Measurements from ENCODE around the gene GLIS1.

The GLIS1 gene

GRCh38 chr1:53548031-53548491, 190.9 kb downstream of the GLIS1 start:
- no peak for DNase-seq (ENCODE audit: low read depth in 2 of 2)

DNA sequence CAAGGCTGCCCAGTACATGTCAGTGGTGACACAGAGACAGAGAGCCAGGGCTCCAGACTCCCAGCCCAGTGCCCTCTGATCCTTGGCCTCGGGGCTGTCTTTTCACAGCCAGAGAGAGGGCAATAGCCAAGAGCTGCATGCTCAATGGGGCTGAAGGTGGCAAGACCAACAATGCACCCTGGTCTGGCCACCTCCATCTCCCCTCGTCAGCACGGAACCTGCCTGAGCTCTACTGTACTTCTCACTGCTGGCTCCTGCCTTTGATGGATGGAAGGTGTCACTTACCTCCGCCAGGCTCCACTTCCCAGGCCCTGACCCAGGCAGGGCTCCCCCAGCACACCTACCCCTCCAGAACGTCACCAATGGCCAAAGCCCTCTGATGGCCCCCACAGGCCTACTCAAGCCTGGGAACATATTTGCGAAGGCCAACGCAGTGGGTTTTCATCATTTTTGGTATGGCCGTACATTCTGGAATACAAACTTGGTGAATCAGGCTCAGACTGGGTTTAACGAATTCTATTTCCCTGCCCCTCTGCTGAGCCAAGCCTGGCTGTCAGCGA, 191.7 kb downstream of the GLIS1 start:
- DNase-seq (ENCODE audit: low read depth in 2 of 2) = no peak

GRCh38 chr1:53546409-53547155, 192.4 kb downstream of the GLIS1 start:
- no peak for DNase-seq (ENCODE audit: low read depth in 2 of 2)

GRCh38 chr1:53545663-53546408, 193.1 kb downstream of the GLIS1 start:
- no peak for DNase-seq (ENCODE audit: low read depth in 2 of 2)

- DNase-seq (ENCODE audit: low read depth in 2 of 2) = no peak
Measured at GRCh38 chr1:53544728-53545515, 194.0 kb downstream of the GLIS1 start.

GRCh38 chr1:53543778-53544695, 194.9 kb downstream of the GLIS1 start:
- no peak for DNase-seq (ENCODE audit: low read depth in 2 of 2)

DNA sequence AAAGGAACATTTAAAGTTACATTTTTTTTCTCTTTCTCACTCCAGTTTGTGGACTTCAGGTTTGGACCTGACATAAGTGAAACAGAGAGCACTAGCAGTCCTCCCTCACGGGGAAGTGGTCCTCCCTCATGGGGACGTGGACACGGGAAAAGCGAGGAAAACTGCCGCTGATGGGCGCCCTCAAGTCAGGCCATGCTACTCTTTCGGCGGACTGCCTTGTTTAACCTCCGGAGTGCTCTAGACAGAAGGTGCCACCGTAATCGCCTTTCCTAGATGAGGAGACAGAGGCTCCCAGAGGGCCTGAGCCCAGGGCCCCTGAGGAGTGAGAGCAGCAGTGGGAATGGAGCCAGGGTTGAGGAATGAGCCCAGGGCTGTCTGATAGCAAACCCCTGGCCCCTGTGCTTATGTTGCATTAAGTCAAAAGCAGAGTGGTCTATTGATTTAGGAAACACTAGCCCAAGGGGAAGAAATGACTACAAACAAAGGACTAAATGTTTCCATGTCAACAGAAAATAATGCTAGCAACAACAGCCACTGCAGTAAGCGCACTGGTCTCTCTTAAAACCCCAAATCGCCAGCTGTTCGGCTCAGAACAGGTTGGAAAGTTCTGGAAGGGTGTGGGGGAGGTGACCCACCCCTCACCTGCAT, 195.7 kb downstream of the GLIS1 start:
- DNase-seq (ENCODE audit: low read depth in 2 of 2) = no peak

- DNase-seq (ENCODE audit: low read depth in 2 of 2) = no peak
Measured at GRCh38 chr1:53542551-53542950, 196.4 kb downstream of the GLIS1 start.

DNA sequence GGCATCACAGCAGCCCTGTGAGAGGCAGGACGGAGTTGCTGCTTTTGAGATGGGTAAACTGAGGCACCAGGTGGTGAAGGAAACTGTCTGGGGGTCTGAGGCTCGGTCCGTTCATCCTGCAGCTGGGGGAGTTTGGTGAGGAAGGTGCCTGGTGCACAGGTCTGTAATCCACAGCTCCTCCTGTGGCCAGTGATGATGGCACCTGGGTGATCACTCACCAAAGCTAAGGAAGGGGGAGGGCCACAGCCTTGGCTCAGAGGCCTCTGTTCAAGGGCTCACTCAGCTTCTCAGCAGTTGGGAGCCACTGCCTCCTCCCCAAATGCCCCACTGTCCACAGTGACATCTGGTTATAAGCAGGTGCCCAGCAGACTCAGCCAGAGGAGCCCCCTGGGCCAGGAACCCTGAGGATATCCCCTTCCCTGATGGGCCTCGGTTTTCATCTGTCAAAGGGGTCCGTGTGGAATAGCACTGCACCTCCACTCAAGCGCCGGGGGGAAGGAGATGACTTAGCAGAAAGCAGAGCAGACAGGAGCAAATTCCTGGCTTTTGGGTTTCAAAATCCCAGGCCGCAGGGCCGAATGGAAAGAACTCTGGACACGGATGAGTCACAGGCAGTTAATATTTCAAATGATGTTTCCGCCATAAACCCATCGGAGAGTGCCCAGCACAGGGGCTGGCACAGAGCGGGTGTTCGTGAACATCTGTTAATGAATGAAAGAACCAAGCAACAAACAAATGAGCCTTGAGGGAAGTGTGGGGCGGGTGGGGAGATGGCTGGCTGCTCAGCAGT, 197.0 kb downstream of the GLIS1 start:
- DNase-seq (ENCODE audit: low read depth in 2 of 2) = no peak

DNA sequence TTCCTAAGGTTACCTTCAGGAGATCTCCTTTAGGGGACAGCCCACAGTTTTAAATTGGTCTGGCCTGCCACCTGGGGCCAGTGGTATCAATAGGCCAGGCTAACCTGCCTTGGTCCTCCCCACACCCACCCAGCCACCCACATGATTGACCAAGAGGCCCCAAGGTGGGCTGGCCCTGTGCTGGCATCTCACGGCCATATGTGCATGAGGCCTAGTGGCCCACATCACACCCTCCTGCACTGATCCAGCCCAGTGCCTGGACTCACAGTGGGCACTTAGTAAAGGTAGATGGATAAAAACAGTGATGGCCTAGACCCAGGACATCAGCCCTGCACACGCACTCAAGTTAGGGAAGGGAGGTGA, 197.7 kb downstream of the GLIS1 start:
- no peak for DNase-seq (ENCODE audit: low read depth in 2 of 2)

DNA sequence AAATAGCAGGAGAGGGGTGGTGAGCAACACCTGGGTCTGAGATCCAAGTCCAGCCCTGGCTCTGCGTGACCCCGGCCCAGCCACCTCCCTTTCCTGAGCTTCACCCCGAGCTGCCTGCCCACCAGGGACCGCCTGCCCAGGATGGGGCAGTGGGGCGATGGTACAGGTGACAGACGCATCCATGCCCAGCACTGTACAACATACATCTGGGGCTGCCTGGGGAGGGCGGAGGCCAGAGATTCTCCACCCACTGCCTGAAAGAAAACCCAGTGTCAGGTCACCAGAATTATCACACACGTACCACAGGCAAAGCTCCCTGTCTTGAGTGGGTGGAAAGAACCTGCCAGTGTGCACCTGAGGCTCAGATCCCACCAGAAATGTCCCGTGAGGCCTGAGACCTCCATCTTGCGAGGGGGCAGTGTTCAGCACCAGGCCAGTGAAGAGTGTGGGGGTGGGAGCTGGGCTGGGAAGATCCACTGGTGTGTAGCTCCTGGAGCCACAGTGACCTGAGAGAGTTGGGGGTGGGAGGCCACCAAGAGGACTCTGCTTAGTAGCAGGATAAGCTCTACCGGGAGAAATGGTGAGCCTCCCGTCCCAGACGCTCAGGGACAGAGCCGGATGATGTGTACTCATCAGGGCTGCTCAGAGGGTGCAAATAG, 198.2 kb downstream of the GLIS1 start:
- no peak for DNase-seq (ENCODE audit: low read depth in 2 of 2)

DNA sequence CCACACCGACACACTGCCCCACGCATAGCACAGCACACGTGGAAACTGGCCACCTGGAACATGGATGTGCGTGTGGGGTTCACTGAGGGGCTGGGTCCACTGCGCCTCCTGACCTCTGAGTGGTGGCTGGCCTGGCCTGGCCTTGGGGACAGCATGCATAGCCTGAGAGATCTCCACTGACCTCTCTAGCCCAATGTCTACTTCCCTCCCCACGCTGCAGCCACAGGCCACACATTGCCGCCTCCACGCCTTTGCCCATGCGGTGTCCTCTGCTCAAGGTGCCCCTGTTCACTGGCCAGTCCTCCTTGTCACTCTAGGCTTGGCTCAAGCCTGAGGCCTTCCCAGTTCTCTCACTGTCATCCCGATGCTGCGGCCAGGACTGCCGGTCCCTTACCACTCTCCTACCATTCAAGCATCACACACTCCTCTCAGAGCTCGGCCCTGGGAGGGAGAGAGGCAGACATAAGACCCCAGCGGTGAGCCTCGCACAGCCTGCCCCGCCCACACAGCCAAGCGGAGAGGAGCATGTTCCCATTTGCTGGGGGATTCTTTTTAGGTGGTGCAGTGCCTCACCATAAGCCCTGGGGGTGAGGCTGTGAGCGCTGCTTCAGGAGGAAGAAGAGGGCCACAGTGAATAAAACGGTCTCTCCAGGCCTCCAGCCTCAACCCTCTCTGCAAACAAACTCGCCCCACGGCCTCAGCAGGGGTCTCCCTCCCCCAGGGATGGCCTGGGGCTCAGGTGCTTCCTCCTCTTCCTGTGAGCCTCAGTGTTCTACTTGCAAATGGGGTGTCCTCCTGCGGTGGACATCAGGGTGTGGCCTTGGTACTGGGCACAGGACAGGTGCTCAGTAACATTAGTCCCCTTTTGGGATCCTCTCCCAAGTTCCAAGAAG, 199.0 kb downstream of the GLIS1 start:
- DNase-seq (ENCODE audit: low read depth in 2 of 2) = no peak

DNA sequence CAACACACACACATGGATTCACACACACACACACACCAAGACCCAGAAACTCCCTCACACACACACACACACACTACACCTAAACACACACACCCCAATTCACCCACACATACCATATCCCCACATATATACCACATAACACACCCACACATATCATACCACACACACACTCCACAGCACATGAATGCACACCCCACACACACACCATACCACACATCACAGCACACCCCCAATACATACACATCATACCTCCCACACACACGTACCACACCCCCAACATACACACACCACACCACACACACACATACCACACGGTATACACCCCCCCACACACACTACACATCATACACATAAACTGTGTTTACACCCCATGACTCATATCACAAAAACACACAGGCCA, 199.7 kb downstream of the GLIS1 start:
- DNase-seq (ENCODE audit: low read depth in 2 of 2) = no peak

GRCh38 chr1:53536606-53537005, 202.4 kb downstream of the GLIS1 start:
- DNase-seq (ENCODE audit: low read depth in 2 of 2) = no peak

GRCh38 chr1:53535846-53536245, 203.1 kb downstream of the GLIS1 start:
- no peak for DNase-seq (ENCODE audit: low read depth in 2 of 2)

- no peak for DNase-seq (ENCODE audit: low read depth in 2 of 2)
Measured at GRCh38 chr1:53535226-53535625, 203.7 kb downstream of the GLIS1 start.

DNA sequence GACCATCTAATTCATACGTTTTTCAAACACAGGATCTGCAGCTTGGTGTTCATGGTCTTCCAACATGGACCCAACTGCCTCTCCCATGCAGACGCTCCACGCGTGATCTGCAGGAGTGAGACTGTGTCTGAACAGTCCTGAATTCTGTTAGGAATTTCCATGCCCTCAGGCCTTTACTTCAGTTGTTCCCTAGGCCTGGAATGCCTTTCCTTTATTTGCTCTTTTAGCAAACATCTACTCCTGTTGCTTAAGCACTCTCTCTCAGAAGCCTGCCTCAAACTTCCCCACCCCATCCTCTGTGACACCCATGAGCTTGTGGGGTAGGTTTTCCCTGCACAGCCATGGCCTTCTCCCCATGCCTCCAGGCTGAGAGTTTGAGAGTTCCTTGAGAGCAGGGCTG, 206.1 kb downstream of the GLIS1 start:
- no peak for DNase-seq (ENCODE audit: low read depth in 2 of 2)

GRCh38 chr1:53532377-53532776, 206.6 kb downstream of the GLIS1 start:
- no peak for DNase-seq (ENCODE audit: low read depth in 2 of 2)
